ENCODE data around the gene SUMF1.

SUMF1 gene

GRCh38 chr3:4313606-4314293 lies 153.3 kb downstream of the SUMF1 start:
- Histone ChIP-seq H3K23ac (ENCODE audit: low read length in 2 of 2) (no peak overlapping the region), H3K4ac (ENCODE audit: low read depth in 1 of 2, low read length in 2 of 2) (no peak overlapping the region), H2AK5ac (ENCODE audit: low read length, severe bottlenecking) (no peak overlapping the region), H2BK5ac (ENCODE audit: low read depth, low read length, poor library complexity, severe bottlenecking) (no peak overlapping the region), H2BK12ac (ENCODE audit: low read length in 2 of 2) (no peak overlapping the region), H3K9ac (ENCODE audit: low read length) (no peak overlapping the region), H3K14ac (ENCODE audit: low read length in 2 of 2) (no peak overlapping the region), H3K27ac (ENCODE audit: low read length, poor library complexity, severe bottlenecking) (no peak overlapping the region), H3K4me1 (ENCODE audit: control insufficient read depth, insufficient read depth, low read depth, low read length) (no peaks in the 10 kb centered on the region), H4K8ac (ENCODE audit: low read length) (no peak overlapping the region), H3K79me1 (replicated peaks; ENCODE audit: low read length, poor library complexity, severe bottlenecking) (peaks cover 9% of the 10 kb centered on the region), H2BK15ac (ENCODE audit: low read depth, poor library complexity, severe bottlenecking) (no peak overlapping the region), H3K18ac (ENCODE audit: low read depth in 1 of 2, low read length in 2 of 2) (no peak overlapping the region), H3K36me3 (ENCODE audit: control insufficient read depth in 1 of 2, insufficient read depth in 2 of 2, low read depth in 1 of 2, low read length in 2 of 2) (peaks cover 9 to 31% of the 10 kb centered on the region in 2 experiments), H3K4me2 (ENCODE audit: low read length, poor library complexity, severe bottlenecking) (no peak overlapping the region), H2BK120ac (ENCODE audit: low read depth, low read length) (no peak overlapping the region), H3K27me3 (ENCODE audit: control insufficient read depth in 1 of 2, insufficient read depth in 1 of 2, low read length in 2 of 2) (no peaks in the 10 kb centered on the region), H3K9me3 (ENCODE audit: control insufficient read depth, low read length) (no peaks in the 10 kb centered on the region), H3K4me3 (ENCODE audit: insufficient read depth in 1 of 2, low read depth in 1 of 2, low read length in 2 of 2) (no peak overlapping the region), H2AFZ (ENCODE audit: low read depth, low read length) (no peak overlapping the region), H4K91ac (ENCODE audit: low read length) (no peak overlapping the region)
- DNase-seq: no peak
- 89% methylated on average over 4 of the region's 4 CpGs for WGBS

- H3K4ac ChIP-seq (ENCODE audit: low read depth in 1 of 2, low read length in 2 of 2): no peak overlapping the region
- H4K8ac ChIP-seq (ENCODE audit: low read length): no peak overlapping the region
These were observed 155.6 kb downstream of the SUMF1 start for GRCh38 chr3:4311496-4311895.

More at GRCh38 chr3:4311496-4311895, 155.6 kb downstream of the SUMF1 start:
- Histone ChIP-seq H3K23ac (ENCODE audit: low read length in 2 of 2) (no peak overlapping the region), H3K79me1 (replicated peaks; ENCODE audit: low read length, poor library complexity, severe bottlenecking) (peaks cover 14% of the 10 kb centered on the region), H3K9ac (ENCODE audit: low read length) (no peak overlapping the region), H2AK5ac (ENCODE audit: low read length, severe bottlenecking) (no peak overlapping the region), H3K9me3 (ENCODE audit: control insufficient read depth, low read length) (no peaks in the 10 kb centered on the region), H3K14ac (ENCODE audit: low read length in 2 of 2) (no peak overlapping the region), H2BK15ac (ENCODE audit: low read depth, poor library complexity, severe bottlenecking) (no peak overlapping the region), H4K91ac (ENCODE audit: low read length) (no peak overlapping the region), H2BK120ac (ENCODE audit: low read depth, low read length) (no peak overlapping the region), H3K4me3 (ENCODE audit: insufficient read depth in 1 of 2, low read depth in 1 of 2, low read length in 2 of 2) (no peak overlapping the region), H3K27me3 (ENCODE audit: control insufficient read depth in 1 of 2, insufficient read depth in 1 of 2, low read length in 2 of 2) (no peaks in the 10 kb centered on the region), H3K18ac (ENCODE audit: low read depth in 1 of 2, low read length in 2 of 2) (no peak overlapping the region), H2BK12ac (ENCODE audit: low read length in 2 of 2) (no peak overlapping the region), H3K4me2 (ENCODE audit: low read length, poor library complexity, severe bottlenecking) (no peak overlapping the region), H2BK5ac (ENCODE audit: low read depth, low read length, poor library complexity, severe bottlenecking) (no peak overlapping the region), H2AFZ (ENCODE audit: low read depth, low read length) (no peak overlapping the region), H3K27ac (ENCODE audit: low read length, poor library complexity, severe bottlenecking) (no peak overlapping the region), H3K4me1 (ENCODE audit: control insufficient read depth, insufficient read depth, low read depth, low read length) (no peaks in the 10 kb centered on the region), H3K36me3 (ENCODE audit: control insufficient read depth in 1 of 2, insufficient read depth in 2 of 2, low read depth in 1 of 2, low read length in 2 of 2) (peaks cover 4 to 24% of the 10 kb centered on the region in 2 experiments)
- no peak for DNase-seq
